Medulla oblongata (tissue), 1 donor: Measurements from ENCODE around the gene LRIG3.
"Not testable (repeated sequence)": the region's sequence is repeated elsewhere in the genome, so short reads cannot be mapped to it uniquely, and the experiment has no call there.

Experiments used
- DNase-seq: peaks from one replicate; pipeline ENCODE4 v3.0.0-alpha.2; 2015; ENCODE audit errors: extremely low spot score

The LRIG3 gene

GRCh38 chr12:58901664-58902063 is 18.6 kb downstream of the LRIG3 start:
- no peak for DNase-seq

DNA sequence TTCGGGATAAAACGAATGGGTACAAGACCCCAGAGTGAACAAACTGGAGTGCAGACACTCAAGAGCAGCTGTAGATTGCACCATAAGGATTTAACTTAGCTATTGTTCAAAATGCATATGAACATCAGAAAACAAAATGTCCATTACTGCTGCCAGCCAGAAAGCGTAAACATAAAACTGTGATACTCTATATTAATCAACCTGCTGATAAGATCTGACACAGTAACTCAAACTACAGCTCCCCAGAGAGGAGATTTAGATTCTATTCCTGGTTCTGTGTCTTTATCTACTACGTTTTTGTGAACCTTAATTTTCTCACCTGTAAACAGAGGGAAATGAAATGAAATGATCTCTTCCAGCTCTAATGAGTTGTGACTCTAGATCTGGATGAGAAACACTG is 22.3 kb downstream of the LRIG3 start:
- DNase-seq, result no peak

GRCh38 chr12:58896278-58896677 is 24.0 kb downstream of the LRIG3 start:
- DNase-seq, result no peak

DNA sequence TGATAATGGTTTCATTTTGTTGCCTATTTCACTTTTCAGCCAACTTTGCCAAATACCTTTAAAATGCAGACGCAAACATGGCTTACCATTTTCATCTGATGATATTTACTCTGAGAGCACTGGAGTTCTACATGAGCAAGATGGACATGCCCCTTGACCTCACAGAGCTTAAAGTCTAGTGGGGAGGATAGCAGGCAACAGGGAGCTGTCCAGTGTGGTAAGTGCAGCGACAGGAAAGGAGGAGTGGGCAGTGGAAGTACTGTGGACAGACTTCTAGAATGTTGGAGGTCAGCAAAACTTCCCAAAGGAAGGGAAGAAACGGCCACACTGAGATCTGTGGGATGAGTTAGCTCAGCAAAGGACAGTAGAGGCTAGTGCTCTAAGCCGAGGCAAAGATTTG is 25.3 kb downstream of the LRIG3 start:
- DNase-seq, result no peak

DNA sequence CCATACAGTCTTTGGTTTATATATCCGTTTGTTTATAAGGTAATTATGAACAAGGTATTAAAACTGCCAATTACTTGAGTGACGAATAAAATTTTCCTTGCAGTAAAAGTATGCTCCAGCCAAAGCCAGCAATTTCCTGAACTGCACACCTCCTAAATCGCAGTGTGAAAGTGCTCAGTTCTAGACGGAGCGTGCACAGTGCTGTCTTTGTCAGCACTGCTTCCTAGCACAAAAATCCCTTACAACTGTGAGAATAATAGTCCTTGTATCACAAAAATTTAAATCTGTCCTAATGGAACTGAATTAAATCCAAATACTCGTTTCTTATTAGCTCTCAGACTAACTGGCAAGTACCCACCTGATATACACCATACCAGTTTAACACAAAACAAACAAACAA is 26.3 kb downstream of the LRIG3 start:
- peak; percentile 82 for DNase-seq

DNA sequence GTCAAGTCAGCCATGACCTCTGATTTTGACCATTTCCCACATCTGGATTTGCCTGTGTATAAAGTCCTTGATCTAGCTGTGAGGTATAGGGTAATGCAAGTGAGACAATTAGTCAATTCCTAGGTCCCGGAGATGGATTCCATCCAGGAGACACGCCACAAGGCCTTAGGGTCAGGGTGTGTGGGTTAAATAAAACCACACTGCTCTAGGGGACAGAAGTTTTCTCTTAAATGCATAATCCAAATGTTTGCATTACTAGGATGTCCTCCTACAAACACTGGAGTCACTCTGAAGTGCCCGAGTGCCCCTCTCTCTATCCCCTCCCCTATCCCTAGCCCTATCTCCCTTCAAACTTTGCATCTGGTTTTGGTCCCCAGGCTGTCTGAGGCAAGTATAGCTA is 26.8 kb downstream of the LRIG3 start:
- no peak for DNase-seq

GRCh38 chr12:58889557-58889956 is 30.7 kb downstream of the LRIG3 start:
- DNase-seq, result peak; percentile 75

DNA sequence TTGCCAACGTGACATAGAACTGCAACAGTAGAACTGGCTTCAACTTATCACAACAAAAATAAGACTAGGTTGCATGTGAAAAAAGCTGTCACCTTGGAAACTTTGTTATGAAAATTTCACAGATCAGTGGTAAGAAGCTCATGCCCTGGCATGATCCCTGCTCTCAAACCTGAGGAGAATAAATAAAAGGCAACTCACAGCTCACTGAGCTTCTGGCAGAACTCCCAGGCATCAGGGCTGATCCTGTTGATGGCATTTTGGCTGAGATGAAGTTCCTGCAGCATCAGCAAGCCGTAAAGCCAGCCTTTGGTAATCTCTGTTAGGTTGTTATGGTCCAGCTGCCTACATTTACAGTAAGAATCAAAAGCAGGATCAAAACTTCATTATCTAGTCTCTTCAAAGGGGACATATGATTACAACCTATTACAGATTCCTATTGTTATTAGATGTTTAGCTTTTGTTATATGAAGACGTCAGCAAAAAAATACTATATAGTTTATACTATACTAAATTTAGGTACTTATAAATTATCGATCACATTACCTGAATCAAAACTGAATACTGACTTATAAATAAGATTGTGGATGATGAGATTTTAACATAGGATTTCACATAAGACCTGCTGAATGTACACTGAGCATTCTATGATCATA is 32.0 kb downstream of the LRIG3 start:
- DNase-seq, result peak; percentile 87

DNA sequence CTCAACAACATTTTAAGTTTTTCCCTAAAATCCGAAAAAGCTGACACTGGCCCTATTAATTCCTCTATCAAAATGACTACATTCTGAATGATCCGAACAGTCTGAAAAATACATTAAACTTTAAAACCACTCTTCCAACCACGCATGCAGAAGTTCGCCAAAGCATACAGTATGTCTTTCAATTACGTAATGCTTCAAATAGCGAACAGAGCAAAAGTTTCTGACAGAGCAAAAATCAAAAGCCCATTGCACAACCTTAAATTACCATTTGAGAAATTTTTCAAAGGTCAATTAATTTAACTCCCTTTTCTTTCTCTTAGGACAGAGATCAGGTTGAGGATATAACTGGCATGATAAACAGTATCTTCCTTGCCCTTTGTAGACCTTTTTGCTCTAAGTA is 33.2 kb downstream of the LRIG3 start:
- DNase-seq, result no peak

- no peak for DNase-seq
Measured at GRCh38 chr12:58886474-58886873, 33.8 kb downstream of the LRIG3 start.

DNA sequence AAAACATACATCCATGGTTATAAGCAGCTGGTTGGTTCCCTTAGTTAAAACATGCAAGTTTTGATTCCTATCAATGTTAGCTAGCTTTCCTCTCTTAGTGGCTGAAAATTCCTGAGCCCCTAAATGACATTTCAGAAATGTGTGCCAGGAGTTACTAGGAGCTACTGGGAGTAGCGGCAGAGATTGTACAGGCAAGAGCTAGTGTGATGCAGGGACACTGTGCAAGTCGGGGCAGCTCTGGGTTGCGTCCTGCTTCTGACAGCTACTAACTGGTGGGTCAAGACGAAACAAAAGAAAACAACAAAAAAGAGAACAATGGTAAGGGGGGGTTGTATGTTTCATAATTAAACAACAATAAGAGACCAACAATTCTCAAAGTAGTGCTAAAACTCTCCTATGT is 35.4 kb downstream of the LRIG3 start:
- no peak for DNase-seq

- DNase-seq, result no peak
Measured at GRCh38 chr12:58883576-58884334, 36.5 kb downstream of the LRIG3 start.

- DNase-seq, result no peak
Measured at GRCh38 chr12:58882826-58883225, 37.5 kb downstream of the LRIG3 start.

- DNase-seq, result no peak
Measured at GRCh38 chr12:58881816-58882215, 38.5 kb downstream of the LRIG3 start.

- DNase-seq, result no peak
Measured at GRCh38 chr12:58880639-58881038, 39.7 kb downstream of the LRIG3 start.

DNA sequence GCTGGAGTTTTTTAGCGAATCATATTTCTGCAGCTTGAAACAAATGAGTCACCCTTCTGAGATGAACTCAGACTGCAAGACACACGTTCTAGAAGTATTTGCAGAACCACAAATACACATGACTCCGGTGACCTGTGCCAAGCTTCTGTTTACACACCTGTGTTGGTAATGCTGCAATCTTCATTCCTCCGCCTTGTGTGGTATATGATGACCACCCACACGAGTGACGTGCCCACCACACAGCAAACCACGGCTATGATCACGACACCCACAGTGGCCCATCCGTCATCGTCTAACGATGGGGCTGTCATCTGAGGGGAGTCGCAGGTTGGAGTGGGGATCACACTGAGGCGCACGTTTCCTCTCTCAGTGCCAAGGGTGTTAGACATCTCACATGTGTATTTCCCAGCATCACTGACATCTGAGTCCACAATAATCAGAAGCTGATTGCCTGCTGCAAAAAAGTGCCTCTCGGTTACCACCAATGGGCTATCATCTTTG is 43.0 kb downstream of the LRIG3 start:
- no peak for DNase-seq

- no peak for DNase-seq
Measured at GRCh38 chr12:58873496-58873895, 46.8 kb downstream of the LRIG3 start.

DNA sequence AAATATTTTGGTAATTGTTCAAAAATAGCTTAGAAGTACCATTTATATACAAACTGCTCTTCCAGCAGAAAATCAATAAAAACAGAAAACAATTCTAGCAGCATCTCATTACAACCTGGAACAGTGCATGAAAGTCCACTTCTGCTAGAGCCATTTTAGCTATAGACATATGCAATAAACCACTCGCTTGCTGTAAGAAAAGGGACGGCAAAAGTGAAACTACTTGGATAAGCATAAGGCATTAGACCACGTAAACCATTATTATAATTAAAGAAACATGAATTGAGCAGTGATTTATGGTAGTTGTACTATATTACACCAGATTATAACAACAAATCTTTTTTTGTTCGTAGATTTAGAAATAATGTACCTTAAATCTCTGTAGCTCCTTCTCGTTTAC is 48.7 kb downstream of the LRIG3 start:
- no peak for DNase-seq

DNA sequence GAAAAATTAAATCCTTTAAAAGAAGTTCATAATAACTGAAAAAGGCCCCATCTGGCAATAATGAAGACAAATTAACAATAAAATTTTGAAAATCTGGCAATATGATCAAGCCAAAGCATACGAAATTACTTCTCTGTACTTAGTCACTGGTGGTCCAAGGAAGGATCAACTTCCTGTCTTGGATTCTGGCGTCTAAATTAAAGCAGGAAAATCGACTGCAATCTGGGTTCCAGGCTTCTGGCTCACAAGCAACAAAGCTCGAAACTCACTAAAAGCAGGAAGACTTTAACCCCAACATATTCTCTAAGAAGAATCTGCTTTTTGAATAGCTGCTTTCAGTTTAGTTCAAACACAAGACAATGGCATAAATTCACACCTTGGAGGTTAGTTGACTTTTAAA is 49.7 kb downstream of the LRIG3 start:
- no peak for DNase-seq

- DNase-seq, result no peak
Measured at GRCh38 chr12:58860788-58861240, 59.5 kb downstream of the LRIG3 start.

DNA sequence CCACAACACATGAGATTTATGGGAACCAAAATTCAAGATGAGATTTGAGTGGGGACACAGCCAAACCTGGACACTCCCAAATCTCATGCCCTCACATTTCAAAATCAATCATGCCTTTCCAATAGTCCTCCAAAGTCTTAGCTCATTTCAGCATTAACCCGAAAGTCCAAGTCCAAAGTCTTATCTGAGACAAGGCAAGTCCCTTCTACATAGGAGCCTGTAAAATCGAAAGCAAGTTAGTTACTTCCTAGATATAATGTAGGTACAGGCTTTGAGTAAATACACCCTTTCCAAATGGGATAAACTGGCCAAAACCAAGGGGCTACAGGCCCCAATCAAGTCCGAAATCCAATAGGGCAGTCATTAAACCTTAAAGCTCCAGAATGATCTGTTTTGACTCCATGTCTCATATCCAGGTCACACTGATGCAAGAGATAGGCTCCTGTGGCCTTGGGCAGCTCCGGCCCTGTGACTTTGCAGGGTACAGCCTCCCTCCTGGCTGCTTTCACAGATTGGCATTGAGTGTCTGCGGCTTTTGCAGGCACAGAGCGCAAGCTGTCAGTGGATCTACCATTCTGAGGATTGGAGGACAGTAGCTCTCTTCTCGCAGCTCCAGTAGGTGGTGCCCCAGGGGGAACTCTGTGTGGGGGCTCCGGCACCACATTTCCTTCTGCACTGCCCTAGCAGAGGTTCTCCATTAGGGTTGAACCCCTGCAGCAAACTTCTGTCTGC is 60.1 kb downstream of the LRIG3 start:
- DNase-seq, result no peak

DNA sequence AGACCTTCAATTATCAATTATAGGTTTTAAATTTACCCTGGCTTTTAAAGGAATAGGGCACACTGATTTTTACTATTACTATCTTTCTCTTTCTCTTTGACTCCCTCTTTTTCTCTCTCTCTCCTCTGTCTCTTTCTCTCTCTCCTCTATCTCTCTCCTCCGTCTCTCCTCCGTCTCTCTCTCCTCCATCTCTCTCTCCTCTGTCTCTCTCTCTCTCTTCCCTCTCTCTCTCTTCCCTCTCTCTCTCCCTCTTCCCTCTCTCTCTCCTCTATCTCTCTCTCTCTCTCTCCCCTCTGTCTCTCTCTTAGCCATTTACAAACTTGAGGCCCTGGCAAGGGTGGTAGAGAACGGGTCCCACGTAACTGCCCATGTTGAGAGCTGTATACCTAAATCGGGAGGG is 62.3 kb downstream of the LRIG3 start:
- DNase-seq, result no peak

GRCh38 chr12:58857206-58857605 is 63.1 kb downstream of the LRIG3 start:
- DNase-seq, result not testable (repeated sequence)
